Neural progenitor cell (in vitro differentiated cells): ENCODE data around the gene OLFM3. TPM values are rescaled to one million over a fixed set of nuclear protein-coding genes. Genes with fewer than 3 reads are reported as not detected.

Experiments
- DNase-seq: peaks from one replicate; pipeline ENCODE4 v3.0.0-alpha.2; 2016; ENCODE audit warnings: low spot score
- H2AFZ ChIP-seq: fragments of 200-600 bp; sonication (generic); replicated peaks from 2 replicates; pipeline ENCODE4 v1.6.1; 2016; ENCODE audit warnings: antibody characterized with exemption
- H3F3A ChIP-seq: fragments of 200-600 bp; sonication (generic); 2 replicates; pipeline ENCODE4 v1.6.1; 2016; ENCODE audit warnings: antibody characterized with exemption, low read depth
- H3K27ac ChIP-seq: fragments of 200-600 bp; sonication (generic); 2 replicates; pipeline ENCODE4 v1.5.1; 2016; ENCODE audit warnings: mild to moderate bottlenecking
- H3K27me3 ChIP-seq: fragments of 200-600 bp; sonication (generic); 2 replicates; pipeline ENCODE4 v1.6.1; 2016; ENCODE audit warnings: mild to moderate bottlenecking, moderate library complexity
- H3K36me3 ChIP-seq: fragments of 200-600 bp; sonication (generic); 2 replicates; pipeline ENCODE4 v1.5.1; 2016
- H3K4me1 ChIP-seq: fragments of 200-600 bp; sonication (generic); 2 replicates; pipeline ENCODE4 v1.6.1; 2016; ENCODE audit warnings: mixed run types
- H3K4me2 ChIP-seq: fragments of 200-600 bp; sonication (generic); 2 replicates; pipeline ENCODE4 v1.6.1; 2016
- H3K4me3 ChIP-seq: fragments of 200-600 bp; sonication (generic); 2 replicates; pipeline ENCODE4 v1.5.1; 2016
- H3K79me2 ChIP-seq: fragments of 200-600 bp; sonication (generic); 2 replicates; pipeline ENCODE4 v1.6.1; 2016; ENCODE audit warnings: low read depth
- H3K9ac ChIP-seq: fragments of 200-600 bp; sonication (generic); 2 replicates; pipeline ENCODE4 v1.6.1; 2016
- H3K9me3 ChIP-seq: fragments of 200-600 bp; sonication (generic); 2 replicates; pipeline ENCODE4 v1.5.1; 2016; ENCODE audit warnings: low read depth
- H4K20me1 ChIP-seq: fragments of 200-600 bp; sonication (generic); 2 replicates; pipeline ENCODE4 v1.6.1; 2016; ENCODE audit warnings: low read depth
- H3K27ac Mint-ChIP-seq: 3 replicates; pipeline ENCODE4 v1.8.0; 2021; ENCODE audit warnings: mixed read lengths
- H3K27me3 Mint-ChIP-seq: 2 replicates; pipeline ENCODE4 v1.8.0; 2022; ENCODE audit warnings: low read depth, mild to moderate bottlenecking, inconsistent platforms, moderate library complexity, mixed read lengths; ENCODE audit not compliant: insufficient read depth
- H3K36me3 Mint-ChIP-seq: 3 replicates; pipeline ENCODE4 v1.8.0; 2021; ENCODE audit warnings: mixed read lengths
- H3K4me1 Mint-ChIP-seq: 3 replicates; pipeline ENCODE4 v1.8.0; 2021; ENCODE audit warnings: mixed read lengths
- H3K4me3 Mint-ChIP-seq: 3 replicates; pipeline ENCODE4 v1.8.0; 2021; ENCODE audit warnings: mild to moderate bottlenecking, moderate library complexity, mixed read lengths
- H3K9me3 Mint-ChIP-seq: 3 replicates; pipeline ENCODE4 v1.8.0; 2020; ENCODE audit warnings: mixed read lengths
- EZH2 ChIP-seq: fragments of 200-600 bp; sonication (generic); IDR thresholded peaks from 2 replicates; pipeline ENCODE4 v1.6.1; 2017; ENCODE audit warnings: antibody characterized with exemption, mild to moderate bottlenecking, moderate library complexity
- EZH2phosphoT487 ChIP-seq: fragments of 200-600 bp; sonication (generic); IDR thresholded peaks from 2 replicates; pipeline ENCODE4 v1.6.1; 2017; ENCODE audit warnings: antibody characterized with exemption
- total RNA-seq: library from RNA; depleted of rRNA; stranded (reverse); fragments of >200 nt; gene quantifications from 2 replicates; pipeline ENCODE4 v1.2.3, GENCODE V29; 2015; ENCODE audit warnings: low replicate concordance
- TF ChIP-seq, protein P1 (sequence below): fragments of 200-600 bp; sonication (generic); IDR thresholded peaks from 2 replicates; pipeline ENCODE4 v1.5.1; 2017; ENCODE audit warnings: antibody characterized with exemption, mild to moderate bottlenecking

OLFM3 gene
- total RNA-seq, 1 donor from 2014 or later = 4.4 TPM

DNA sequence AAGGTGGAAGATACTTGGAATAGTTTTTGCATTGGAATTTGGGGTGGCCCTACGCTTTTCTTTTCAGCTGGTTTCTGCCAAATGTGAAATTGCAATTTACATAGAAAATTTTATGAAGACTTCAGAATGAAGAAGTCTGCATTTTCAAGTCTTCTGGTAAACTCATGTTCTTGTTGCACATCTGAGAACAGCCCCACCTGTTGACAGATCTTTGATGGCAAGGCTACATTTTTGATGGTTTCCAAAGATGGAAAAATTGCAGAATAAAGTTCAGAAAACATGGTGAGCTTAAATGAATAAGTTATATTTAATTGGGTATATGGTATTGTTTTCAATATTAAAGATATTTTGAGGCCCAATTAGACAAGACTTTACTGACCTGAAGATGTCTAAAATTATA lies 25.4 kb downstream of the OLFM3 start:
- no peak overlapping the region for H3K4me3 Mint-ChIP-seq
- H3K9me3 ChIP-seq = no peaks in the 10 kb centered on the region
- H3K4me3 ChIP-seq = no peak overlapping the region
- DNase-seq = no peak
- no peak overlapping the region for H3K27ac ChIP-seq
- no peaks in the 10 kb centered on the region for H3K79me2 ChIP-seq
- no peaks in the 10 kb centered on the region for H3K9me3 Mint-ChIP-seq
- no peaks in the 10 kb centered on the region for H3K36me3 ChIP-seq
- H3K9ac ChIP-seq = no peak overlapping the region
- H3K4me2 ChIP-seq = no peak overlapping the region
- H3K27me3 ChIP-seq = no peaks in the 10 kb centered on the region
- H3K27ac Mint-ChIP-seq = no peak overlapping the region
- H3K4me1 Mint-ChIP-seq = peaks cover 3% of the 10 kb centered on the region
- H2AFZ ChIP-seq = no peak overlapping the region
- TF ChIP-seq EZH2phosphoT487 = no peak
- TF ChIP-seq, protein P1, sequence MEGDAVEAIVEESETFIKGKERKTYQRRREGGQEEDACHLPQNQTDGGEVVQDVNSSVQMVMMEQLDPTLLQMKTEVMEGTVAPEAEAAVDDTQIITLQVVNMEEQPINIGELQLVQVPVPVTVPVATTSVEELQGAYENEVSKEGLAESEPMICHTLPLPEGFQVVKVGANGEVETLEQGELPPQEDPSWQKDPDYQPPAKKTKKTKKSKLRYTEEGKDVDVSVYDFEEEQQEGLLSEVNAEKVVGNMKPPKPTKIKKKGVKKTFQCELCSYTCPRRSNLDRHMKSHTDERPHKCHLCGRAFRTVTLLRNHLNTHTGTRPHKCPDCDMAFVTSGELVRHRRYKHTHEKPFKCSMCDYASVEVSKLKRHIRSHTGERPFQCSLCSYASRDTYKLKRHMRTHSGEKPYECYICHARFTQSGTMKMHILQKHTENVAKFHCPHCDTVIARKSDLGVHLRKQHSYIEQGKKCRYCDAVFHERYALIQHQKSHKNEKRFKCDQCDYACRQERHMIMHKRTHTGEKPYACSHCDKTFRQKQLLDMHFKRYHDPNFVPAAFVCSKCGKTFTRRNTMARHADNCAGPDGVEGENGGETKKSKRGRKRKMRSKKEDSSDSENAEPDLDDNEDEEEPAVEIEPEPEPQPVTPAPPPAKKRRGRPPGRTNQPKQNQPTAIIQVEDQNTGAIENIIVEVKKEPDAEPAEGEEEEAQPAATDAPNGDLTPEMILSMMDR = peak; percentile 49
- TF ChIP-seq EZH2 = no peak
- peaks cover 5% of the 10 kb centered on the region for H3K36me3 Mint-ChIP-seq
- H3K27me3 Mint-ChIP-seq = peaks cover 4% of the 10 kb centered on the region
- H3F3A ChIP-seq = no peaks in the 10 kb centered on the region
- H4K20me1 ChIP-seq = no peaks in the 10 kb centered on the region
- H3K4me1 ChIP-seq = peaks cover 13% of the 10 kb centered on the region

DNA sequence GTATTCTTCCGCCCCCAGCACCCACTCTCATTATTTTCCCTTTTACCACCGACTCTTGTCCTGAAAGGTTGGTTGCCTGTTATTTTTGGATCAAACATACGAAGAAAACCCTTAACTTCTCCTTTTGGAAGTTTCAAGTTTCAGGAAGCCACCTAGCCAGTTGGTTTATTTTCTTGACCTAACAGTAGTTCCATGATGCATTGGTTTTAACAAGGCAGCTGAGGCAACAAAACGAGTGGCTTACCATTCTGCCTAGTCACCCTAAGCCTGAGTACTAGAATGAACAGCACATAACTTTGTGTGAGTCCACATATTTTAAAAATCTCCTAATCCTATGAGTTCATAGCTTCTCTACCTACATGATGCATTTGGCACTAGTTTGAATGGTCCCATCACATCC lies 28.9 kb downstream of the OLFM3 start:
- H3K79me2 ChIP-seq = no peaks in the 10 kb centered on the region
- no peaks in the 10 kb centered on the region for H3K4me1 ChIP-seq
- H3K9me3 Mint-ChIP-seq = peaks cover 2% of the 10 kb centered on the region
- no peak overlapping the region for H3K27ac ChIP-seq
- no peaks in the 10 kb centered on the region for H3F3A ChIP-seq
- no peak for TF ChIP-seq EZH2phosphoT487
- TF ChIP-seq, protein P1 = no peak
- H4K20me1 ChIP-seq = no peaks in the 10 kb centered on the region
- H3K4me3 Mint-ChIP-seq = no peak overlapping the region
- peaks cover 5% of the 10 kb centered on the region for H3K36me3 Mint-ChIP-seq
- no peaks in the 10 kb centered on the region for H3K27me3 ChIP-seq
- H3K36me3 ChIP-seq = no peaks in the 10 kb centered on the region
- no peaks in the 10 kb centered on the region for H3K9me3 ChIP-seq
- peaks cover 4% of the 10 kb centered on the region for H3K27me3 Mint-ChIP-seq
- H3K4me1 Mint-ChIP-seq = peaks cover 12% of the 10 kb centered on the region
- no peak for DNase-seq
- H3K27ac Mint-ChIP-seq = no peak overlapping the region
- no peak overlapping the region for H3K9ac ChIP-seq
- H3K4me2 ChIP-seq = no peak overlapping the region
- H2AFZ ChIP-seq = no peak overlapping the region
- H3K4me3 ChIP-seq = no peak overlapping the region

DNA sequence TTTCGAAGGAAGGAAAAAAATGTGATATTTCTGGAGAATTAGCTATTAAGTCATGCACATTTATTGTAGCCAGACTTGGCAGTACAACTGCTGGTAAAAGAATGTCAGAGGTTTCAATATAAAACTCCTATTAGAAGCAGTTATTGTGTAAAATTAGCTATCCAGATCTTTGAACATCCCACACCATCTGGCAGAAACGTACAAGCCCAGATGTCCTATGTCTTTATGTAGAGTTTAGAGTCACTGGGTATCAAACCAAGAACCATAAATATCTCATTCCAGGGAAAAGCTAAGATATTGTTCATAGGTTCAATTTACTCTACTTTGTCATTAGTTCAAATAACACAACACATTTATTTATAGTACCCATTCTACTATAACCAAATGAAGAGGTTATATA lies 31.4 kb downstream of the OLFM3 start:
- Mint-ChIP-seq H3K36me3 (peaks cover 5% of the 10 kb centered on the region), H3K27ac (no peak overlapping the region), H3K4me1 (peaks cover 20% of the 10 kb centered on the region), H3K27me3 (peaks cover 3% of the 10 kb centered on the region), H3K4me3 (no peak overlapping the region), H3K9me3 (peaks cover 2% of the 10 kb centered on the region)
- Histone ChIP-seq H4K20me1 (no peaks in the 10 kb centered on the region), H3K4me1 (no peaks in the 10 kb centered on the region), H3K27ac (no peak overlapping the region), H3K27me3 (no peaks in the 10 kb centered on the region), H2AFZ (no peak overlapping the region), H3K36me3 (no peaks in the 10 kb centered on the region), H3F3A (no peaks in the 10 kb centered on the region), H3K79me2 (no peaks in the 10 kb centered on the region), H3K4me3 (no peak overlapping the region), H3K9me3 (no peaks in the 10 kb centered on the region), H3K4me2 (no peak overlapping the region), H3K9ac (no peak overlapping the region)
- no peak for DNase-seq
- TF ChIP-seq EZH2phosphoT487 = no peak
- TF ChIP-seq, protein P1 = no peak
- TF ChIP-seq EZH2 = no peak

DNA sequence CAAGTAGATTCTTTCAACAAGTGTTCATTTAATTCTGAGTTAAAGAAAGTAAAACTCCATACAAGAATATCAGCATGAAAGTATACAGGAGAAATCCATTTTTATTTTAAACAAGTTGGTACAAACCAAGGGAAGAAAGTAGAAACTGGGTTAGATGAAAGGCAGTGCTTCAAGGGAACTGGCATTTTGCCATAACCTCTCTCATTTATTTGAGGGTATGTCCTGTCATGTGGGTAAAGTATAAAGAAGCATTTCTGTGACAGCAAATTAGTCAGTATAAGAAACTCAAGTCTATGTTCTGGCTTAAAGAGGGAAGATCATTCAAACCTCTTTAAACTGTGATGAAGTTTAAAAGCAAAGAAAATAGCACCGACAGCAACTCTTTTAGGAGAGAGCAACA lies 32.0 kb downstream of the OLFM3 start:
- no peaks in the 10 kb centered on the region for H3F3A ChIP-seq
- no peak overlapping the region for H2AFZ ChIP-seq
- TF ChIP-seq, protein P1 = no peak
- TF ChIP-seq EZH2phosphoT487 (no peak), EZH2 (no peak)
- Mint-ChIP-seq H3K27me3 (peaks cover 2% of the 10 kb centered on the region), H3K36me3 (peaks cover 5% of the 10 kb centered on the region), H3K4me1 (peaks cover 26% of the 10 kb centered on the region), H3K9me3 (peaks cover 2% of the 10 kb centered on the region), H3K4me3 (no peak overlapping the region), H3K27ac (no peak overlapping the region)
- H3K9me3 ChIP-seq = no peaks in the 10 kb centered on the region
- no peaks in the 10 kb centered on the region for H3K79me2 ChIP-seq
- H3K9ac ChIP-seq = no peak overlapping the region
- DNase-seq = no peak
- H3K36me3 ChIP-seq = no peaks in the 10 kb centered on the region
- no peak overlapping the region for H3K4me3 ChIP-seq
- no peaks in the 10 kb centered on the region for H3K4me1 ChIP-seq
- no peaks in the 10 kb centered on the region for H3K27me3 ChIP-seq
- H3K4me2 ChIP-seq = no peak overlapping the region
- no peaks in the 10 kb centered on the region for H4K20me1 ChIP-seq
- no peak overlapping the region for H3K27ac ChIP-seq
